Activated CD4-positive, CD25-positive, alpha-beta regulatory T cell treated with anti-CD3 and anti-CD28 coated beads, Interleukin-2, amount 50 U/mL, for 24 hours (primary cell): Measurements from ENCODE around the gene ZNF618.
"Not testable (repeated sequence)": the region's sequence is repeated elsewhere in the genome, so short reads cannot be mapped to it uniquely, and the experiment has no call there.

Experiments
- ATAC-seq, 2 donors: fragments of 150-1000 bp; cut with Tn5 transposase; one replicate each; pipeline ENCODE4 v1.10.0; 2021; ENCODE audit warnings: mild to moderate bottlenecking in 1 of 2, moderate library complexity in 1 of 2

The ZNF618 gene

GRCh38 chr9:114070188-114071103 lies 194.3 kb downstream of the ZNF618 start:
- ATAC-seq, result peak in 1 of 2 donors; percentile 10

DNA sequence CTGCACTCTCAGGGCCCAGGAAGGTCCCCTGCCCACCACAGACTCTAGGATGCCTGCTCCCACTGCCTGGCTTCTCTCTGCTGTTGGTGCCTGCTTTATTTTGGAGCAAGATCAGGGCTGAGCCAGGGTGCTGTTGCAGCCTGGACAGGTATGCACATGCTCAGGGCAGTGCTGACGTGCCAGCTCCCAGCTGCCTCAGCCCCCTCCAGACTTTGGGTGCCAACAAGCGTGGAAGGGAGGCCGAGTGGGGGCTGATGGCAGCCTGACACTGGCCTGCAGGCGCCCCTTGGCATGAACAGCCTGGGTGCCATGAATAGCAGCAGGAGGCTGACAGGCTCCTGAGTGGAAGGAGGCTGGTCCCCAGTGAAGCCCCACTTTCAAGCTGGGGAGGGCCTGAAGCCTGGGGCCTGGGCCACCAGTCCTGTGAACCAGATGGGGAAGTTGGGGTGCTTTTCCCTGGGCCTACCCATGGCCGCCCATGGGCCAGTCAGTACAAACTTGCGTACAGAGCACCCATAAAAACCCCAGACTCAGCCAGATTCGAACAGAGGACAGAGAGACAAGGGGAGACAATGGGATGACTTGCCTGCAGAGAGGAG lies 195.2 kb downstream of the ZNF618 start:
- ATAC-seq, result peak in 1 of 2 donors; percentile 10

GRCh38 chr9:114072184-114073140 lies 196.4 kb downstream of the ZNF618 start:
- ATAC-seq, result no peak

GRCh38 chr9:114075602-114076001 lies 199.5 kb downstream of the ZNF618 start:
- ATAC-seq, result no peak

DNA sequence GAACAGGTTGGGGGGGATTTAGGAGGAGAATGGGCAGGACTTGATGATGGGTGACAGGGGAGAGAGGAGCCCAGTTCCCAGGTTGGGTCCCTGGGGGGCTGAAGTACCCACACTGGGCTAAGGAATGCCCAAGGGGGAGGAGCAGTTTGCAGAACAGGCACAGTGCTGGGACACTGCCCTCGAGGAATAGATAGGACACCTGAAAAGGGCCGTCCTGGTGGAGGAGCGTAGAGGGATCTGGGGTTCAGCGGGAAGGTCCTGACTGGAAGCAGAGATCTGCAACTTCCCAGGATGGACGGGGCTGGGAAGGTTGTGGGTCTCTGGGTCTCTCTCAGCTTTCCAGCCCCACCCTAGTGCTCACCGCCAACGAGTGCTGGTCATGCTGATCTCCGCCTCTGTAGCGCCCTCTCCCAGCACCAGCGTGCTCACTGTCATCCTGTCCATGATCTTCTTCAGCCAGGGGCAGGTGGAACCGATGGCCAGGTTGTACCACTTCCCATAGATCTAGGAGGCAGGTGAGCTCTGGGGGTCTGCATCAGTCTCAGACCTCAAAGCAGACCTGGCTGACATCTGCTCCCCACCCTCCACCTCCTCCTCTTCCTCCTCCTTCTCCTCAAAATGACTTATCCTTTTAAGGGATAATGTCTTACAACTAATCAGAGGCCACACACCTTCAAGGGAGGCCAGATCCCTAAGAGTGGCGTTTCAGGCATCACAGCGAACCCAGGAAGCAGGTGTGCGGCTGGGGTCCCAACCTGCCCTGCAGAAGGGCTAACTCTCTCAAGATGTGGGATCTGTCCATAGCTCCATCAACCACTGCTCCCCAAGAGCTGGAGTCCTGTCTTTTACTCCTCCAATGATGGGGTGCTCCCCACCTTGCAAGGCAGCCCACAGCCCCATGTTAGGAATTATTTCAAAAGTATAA lies 200.4 kb downstream of the ZNF618 start:
- ATAC-seq, result no peak

- no peak for ATAC-seq
Measured at GRCh38 chr9:114077162-114077837, 201.2 kb downstream of the ZNF618 start.

DNA sequence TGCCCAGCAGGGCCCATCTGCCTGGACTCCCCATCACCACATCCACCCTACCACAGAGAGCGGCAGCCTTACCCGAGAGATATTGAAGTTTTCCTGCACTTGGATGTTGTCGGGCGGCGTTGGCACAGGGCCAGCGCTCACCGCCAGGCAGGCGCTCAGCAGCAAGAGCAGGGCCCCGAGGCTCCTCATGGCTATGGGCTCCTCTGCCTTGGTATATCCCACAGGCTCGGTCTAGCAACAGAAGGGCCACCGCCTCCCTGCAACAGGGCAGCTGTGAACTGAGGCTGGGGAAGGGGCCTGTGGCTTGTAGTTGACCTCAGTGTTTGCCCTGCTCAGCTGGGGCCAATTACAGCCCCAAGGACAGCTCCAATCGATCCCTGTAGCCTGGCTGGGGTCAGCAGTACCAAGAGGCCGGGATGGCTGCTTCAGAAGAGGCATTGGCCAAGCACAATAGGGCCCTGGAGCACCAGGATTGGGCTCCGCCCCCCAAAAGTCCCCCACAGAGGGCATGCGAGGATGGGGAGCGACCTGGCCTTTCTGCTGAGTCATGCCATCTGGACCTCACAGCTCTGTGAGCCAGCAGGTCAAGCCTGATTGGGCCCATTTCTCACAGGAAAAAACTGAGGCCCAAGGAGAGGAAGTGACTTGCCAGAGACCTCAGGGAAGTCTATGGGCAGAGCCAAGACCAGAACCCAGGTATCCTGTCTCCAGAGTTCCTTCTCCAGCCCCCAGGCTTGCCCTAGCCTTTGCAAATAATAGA lies 202.1 kb downstream of the ZNF618 start, which contains the start of gene AMBP:
TSS of gene AMBP (minus strand) at position 280 of the 760 bp plus-strand sequence. CDS start at position 189, 91 bp downstream.
- ATAC-seq, result no peak

- no peak for ATAC-seq
Measured at GRCh38 chr9:114078781-114079156, 202.7 kb downstream of the ZNF618 start.

GRCh38 chr9:114080195-114080772 lies 204.2 kb downstream of the ZNF618 start:
- ATAC-seq, result no peak

- ATAC-seq, result no peak
Measured at GRCh38 chr9:114080773-114081440, 204.8 kb downstream of the ZNF618 start.

DNA sequence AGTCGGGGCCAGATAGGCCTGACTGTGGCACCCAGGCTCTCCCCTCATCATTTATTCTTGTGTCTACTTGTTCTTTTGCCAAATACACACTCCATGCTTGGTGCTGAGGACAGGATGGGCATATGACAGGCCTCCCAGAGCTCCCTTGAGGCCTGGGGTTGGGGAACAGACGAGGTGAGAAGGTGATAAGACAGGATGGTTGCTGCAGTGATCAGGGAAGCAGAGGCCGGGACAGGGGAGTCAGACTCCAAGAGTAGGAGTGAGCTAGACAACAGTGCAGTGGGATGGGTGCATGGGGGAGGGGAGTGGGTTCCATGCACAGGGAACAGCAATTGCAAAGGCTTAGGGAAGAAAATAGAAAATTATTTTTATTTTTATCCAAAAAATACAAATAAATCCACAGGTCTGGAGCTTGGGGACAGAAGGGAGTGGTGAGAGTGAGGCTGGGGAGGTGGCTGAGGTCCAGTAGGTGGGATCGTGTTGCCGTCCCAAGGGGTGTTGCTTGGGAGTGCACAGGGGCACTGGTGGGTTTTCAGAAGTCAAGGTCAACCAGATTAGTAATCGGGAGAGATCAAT lies 205.4 kb downstream of the ZNF618 start:
- no peak for ATAC-seq

GRCh38 chr9:114082017-114082762 lies 206.1 kb downstream of the ZNF618 start:
- peak in 1 of 2 donors; percentile 67 for ATAC-seq

GRCh38 chr9:114082763-114083412 lies 206.8 kb downstream of the ZNF618 start:
- not testable (repeated sequence) for ATAC-seq

- no peak for ATAC-seq
Measured at GRCh38 chr9:114083666-114084065, 207.6 kb downstream of the ZNF618 start.

DNA sequence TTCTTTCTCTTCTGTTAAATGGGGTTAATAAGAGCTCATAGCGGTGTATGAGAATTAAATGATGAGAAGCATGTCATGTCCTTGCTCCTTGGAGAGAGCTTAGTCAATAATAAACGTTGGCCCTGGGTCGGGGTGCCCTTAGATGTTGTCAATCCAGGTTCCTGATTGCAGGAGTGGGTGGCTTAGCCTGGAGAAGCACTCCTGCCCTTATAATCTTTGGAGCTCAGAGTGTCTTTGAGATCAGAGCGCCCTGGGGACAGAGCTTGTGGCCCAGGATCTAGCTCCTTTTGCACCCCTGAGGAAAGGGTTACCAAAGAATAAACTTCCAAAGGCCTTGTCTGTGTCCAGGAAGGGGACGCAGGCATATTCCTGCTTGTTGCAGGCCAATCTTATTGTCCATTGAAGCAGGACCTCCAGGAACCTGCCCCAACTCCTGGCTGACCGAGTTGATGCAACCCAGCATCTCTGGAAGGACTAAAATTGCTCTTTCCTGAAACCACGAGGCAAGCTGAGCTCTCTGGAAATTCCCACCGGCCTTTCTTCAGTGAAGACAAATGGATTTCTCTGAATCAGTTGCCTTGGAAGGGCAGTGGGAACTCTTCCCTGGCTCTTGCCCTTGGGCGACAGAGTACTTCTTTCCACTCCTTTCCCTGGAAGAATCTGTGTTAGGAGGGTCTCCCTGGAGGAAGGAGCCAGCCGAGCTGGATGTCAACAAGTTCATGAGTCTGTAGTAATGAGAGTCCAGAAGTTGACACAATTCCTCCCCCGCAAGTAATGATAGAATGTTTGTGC lies 208.4 kb downstream of the ZNF618 start:
- no peak for ATAC-seq

- ATAC-seq, result no peak
Measured at GRCh38 chr9:114085387-114085789, 209.3 kb downstream of the ZNF618 start.

DNA sequence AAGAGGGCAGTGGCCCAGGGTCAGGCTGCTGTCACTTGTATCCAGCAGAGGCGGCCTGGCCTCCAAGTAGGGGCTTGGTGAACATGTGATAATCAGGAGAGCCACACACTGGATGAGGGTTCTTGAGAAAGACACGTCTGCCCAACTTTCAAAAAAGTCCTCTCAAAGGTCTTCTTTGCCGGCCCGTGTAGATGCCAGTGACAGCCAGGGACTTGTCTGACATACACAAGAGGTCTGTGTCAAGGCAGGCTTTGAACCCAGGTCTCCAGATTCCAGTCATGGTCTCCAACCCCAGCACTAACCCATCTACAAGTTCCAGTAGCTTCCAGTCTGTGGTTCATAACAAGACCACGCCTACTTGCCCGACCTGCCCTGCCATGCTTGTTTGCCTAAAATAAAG lies 209.9 kb downstream of the ZNF618 start:
- ATAC-seq, result no peak
